DND-41 (cell line): ENCODE measurements around the gene CRYBA2.
A peak's percentile ranks its signal among the peaks of the same experiment; 100 is the strongest.

Experiments used
- ATAC-seq: fragments of 200-7000 bp; cut with Tn5 transposase; 3 replicates; pipeline ENCODE4 v1.9.1; 2021; ENCODE audit warnings: low read depth; ENCODE audit not compliant: insufficient read depth
- DNase-seq: peaks from one replicate; pipeline ENCODE4 v3.0.0-alpha.2; 2020
- H2AFZ ChIP-seq: 2 replicates; pipeline ENCODE4 v1.6.0; 2012; ENCODE audit warnings: low read depth, low read length
- H3K27ac ChIP-seq: 2 replicates; pipeline ENCODE4 v1.5.1; 2012; ENCODE audit warnings: low read length, inconsistent platforms
- H3K27me3 ChIP-seq: fragments of 200-600 bp; sonication (generic); 2 replicates; pipeline ENCODE4 v1.6.0; 2012; ENCODE audit warnings: low read length, mild to moderate bottlenecking, inconsistent platforms; ENCODE audit not compliant: insufficient read depth, poor library complexity
- H3K36me3 ChIP-seq: 2 replicates; pipeline ENCODE4 v1.5.1; 2012; ENCODE audit warnings: low read length, inconsistent platforms; ENCODE audit not compliant: insufficient read depth
- H3K4me1 ChIP-seq: 2 replicates; pipeline ENCODE4 v1.5.1; 2012; ENCODE audit warnings: mild to moderate bottlenecking, low read length; ENCODE audit not compliant: insufficient read depth
- H3K4me2 ChIP-seq: 2 replicates; pipeline ENCODE4 v1.6.0; 2012; ENCODE audit warnings: mild to moderate bottlenecking, moderate library complexity, low read length, inconsistent platforms; ENCODE audit not compliant: insufficient read depth
- H3K4me3 ChIP-seq, 2 experiments: fragments of 200-600 bp in 1 of 2; shearing (Covaris generic) in 1 of 2; 2 replicates each; pipeline ENCODE4 v1.5.1; 2012 to 2016; ENCODE audit warnings: inconsistent platforms in 2 of 2, low read length in 2 of 2, mild to moderate bottlenecking in 2 of 2, low read depth in 1 of 2, moderate library complexity in 1 of 2
- H3K79me2 ChIP-seq: 2 replicates; pipeline ENCODE4 v1.6.0; 2012; ENCODE audit warnings: low read length, inconsistent platforms; ENCODE audit not compliant: insufficient read depth
- H3K9ac ChIP-seq: 2 replicates; pipeline ENCODE4 v1.6.0; 2012; ENCODE audit warnings: low read depth, mild to moderate bottlenecking, inconsistent platforms, low read length, moderate library complexity
- H3K9me3 ChIP-seq: 2 replicates; pipeline ENCODE4 v1.5.1; 2012; ENCODE audit warnings: low read length, moderate library complexity, mild to moderate bottlenecking, inconsistent platforms; ENCODE audit not compliant: insufficient read depth, severe bottlenecking
- H4K20me1 ChIP-seq: 2 replicates; pipeline ENCODE4 v1.6.0; 2012; ENCODE audit warnings: low read length; ENCODE audit not compliant: insufficient read depth
- CTCF ChIP-seq: IDR thresholded peaks from 2 replicates; pipeline ENCODE4 v1.5.1; 2012; ENCODE audit warnings: borderline replicate concordance, low read length, moderate library complexity, mild to moderate bottlenecking; ENCODE audit not compliant: poor library complexity, severe bottlenecking; ENCODE audit errors: extremely low read depth
- EZH2 ChIP-seq: IDR thresholded peaks from 3 replicates; pipeline ENCODE4 v1.6.1; 2012; ENCODE audit warnings: borderline replicate concordance, low read depth, mild to moderate bottlenecking, moderate library complexity, low read length, inconsistent platforms; ENCODE audit not compliant: severe bottlenecking

Gene CRYBA2

DNA sequence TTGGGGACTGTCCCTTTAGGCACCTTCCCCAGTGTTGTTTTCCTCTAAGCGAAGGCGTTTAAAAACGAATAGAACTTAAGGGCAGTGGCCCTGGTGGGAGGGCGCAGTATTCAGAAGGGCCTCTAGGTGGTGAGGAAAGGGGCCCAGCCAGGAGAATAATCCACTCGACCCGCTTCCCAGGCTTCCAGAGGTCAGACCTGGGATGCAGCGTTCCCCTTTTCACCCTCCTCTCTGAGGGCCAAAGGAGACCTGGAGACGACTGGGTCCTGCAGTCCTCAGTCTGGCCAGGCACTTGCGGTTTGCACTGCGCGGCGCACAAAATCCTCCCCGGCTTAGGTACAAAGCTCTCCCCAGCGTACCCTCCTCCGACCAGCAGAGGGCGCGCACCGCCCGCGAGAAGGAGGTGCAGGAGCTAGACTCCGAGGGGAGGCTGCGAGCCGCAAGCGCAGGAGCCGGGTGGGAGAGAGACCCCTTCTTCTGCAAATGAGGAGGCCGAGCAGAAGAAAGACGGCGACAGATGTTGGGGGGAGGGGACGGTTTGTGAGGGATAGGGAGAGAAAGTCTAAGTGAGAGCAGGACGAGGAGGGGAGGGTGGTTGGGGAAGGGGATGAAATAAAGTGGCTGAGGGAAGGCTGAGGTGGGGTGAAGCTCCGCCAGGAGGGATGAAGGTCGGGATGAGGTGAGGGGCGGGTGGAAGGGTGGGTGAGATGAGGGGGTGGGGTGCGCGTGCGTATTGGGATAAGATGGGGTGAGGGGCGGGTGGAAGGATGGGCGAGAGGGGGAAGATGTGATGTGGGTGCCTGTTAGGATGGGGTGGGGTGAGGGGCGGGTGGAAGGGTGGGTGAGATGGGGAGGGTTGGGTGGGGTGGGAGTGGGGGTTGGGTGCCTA lies 13.1 kb downstream of the CRYBA2 start:
- Histone ChIP-seq H3K36me3 (no peaks in the 10 kb centered on the region), H3K9ac (no peak overlapping the region), H3K4me3 (peak overlapping the region in 1 of 2 experiments; percentile 48; a peak in 1 of 4 replicates), H3K9me3 (no peaks in the 10 kb centered on the region), H2AFZ (peak overlapping the region; percentile 72), H3K4me1 (peaks cover 8% of the 10 kb centered on the region), H3K27me3 (peaks cover 25% of the 10 kb centered on the region), H3K4me2 (peak overlapping the region; percentile 77), H3K79me2 (no peaks in the 10 kb centered on the region), H3K27ac (no peak overlapping the region), H4K20me1 (peaks cover 14% of the 10 kb centered on the region)
- TF ChIP-seq CTCF, result peak; percentile 94
- TF ChIP-seq EZH2, result no peak
- DNase-seq (peak; percentile 82), ATAC-seq (peak; percentile 98)

DNA sequence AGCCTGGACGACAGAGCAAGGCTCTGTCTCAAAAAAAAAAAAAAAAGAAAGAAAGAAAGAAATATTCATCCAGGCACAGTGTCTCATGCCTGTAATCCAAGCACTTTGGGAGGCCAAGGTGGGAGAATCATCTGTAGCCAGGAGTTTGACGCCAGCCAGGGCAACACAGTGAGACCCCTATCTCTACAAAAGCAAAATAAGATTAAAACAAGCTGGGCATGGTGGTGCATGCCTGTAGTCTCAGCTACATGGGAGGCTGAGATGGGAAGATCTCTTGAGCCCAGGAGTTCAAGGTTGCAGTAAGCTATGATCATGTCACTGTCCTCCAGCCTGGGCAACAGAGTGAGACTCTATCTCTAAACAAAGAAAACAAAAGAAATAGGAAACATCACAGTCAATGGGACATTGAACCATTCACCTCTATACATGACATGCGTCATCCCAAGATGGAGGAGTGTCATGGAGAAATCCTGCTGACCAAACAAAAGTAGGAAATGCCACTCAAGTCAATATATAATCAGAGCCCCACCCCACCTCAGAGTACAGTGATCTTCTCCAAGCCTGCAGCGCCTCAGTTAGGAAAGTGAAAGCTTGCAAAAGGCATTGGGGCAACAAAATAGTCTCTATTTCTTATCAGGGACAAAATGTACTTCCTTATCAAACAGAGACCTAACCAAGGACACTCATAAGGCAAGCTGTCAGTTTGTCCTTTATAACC lies 18.0 kb downstream of the CRYBA2 start:
- no peak for DNase-seq
- H3K4me2 ChIP-seq, result no peak overlapping the region
- peaks cover 11% of the 10 kb centered on the region for H3K27me3 ChIP-seq

DNA sequence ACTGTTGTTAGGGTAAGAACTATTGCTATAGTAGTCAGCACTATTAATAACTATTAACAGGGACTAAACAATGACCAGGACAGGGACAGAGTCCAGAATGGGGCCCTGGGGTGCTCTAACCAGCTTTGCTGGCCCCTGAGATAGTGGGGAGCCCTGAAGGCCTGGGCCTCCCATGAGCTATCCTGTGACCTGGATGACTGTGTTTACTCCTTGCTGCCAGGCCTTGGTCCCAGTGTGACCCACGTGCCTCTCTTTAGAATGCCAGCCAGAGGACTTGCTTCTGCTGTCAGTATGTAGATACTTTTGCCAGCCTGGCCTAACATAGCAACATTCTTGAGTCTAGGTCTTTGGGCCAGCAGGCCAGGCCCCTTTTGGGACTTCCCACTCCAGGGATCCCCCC lies 22.3 kb downstream of the CRYBA2 start:
- no peak for TF ChIP-seq CTCF
- no peak for TF ChIP-seq EZH2
- H3K9ac ChIP-seq, result no peak overlapping the region
- no peak for ATAC-seq

More for the DNA sequence above, 18.0 kb downstream of the CRYBA2 start:
- H3K36me3 ChIP-seq, result no peaks in the 10 kb centered on the region
- H3K9me3 ChIP-seq, result no peaks in the 10 kb centered on the region
- peaks cover 8% of the 10 kb centered on the region for H3K4me1 ChIP-seq
- TF ChIP-seq CTCF, result no peak
- no peak for TF ChIP-seq EZH2
- no peak overlapping the region for H3K9ac ChIP-seq
- no peak overlapping the region for H3K4me3 ChIP-seq
- H4K20me1 ChIP-seq, result peaks cover 6% of the 10 kb centered on the region; the same call in 1 of the 2 replicates
- H3K27ac ChIP-seq, result no peak overlapping the region
- H2AFZ ChIP-seq, result no peak overlapping the region
- H3K79me2 ChIP-seq, result no peaks in the 10 kb centered on the region
- no peak for ATAC-seq

More for the DNA sequence above, 22.3 kb downstream of the CRYBA2 start:
- H3K36me3 ChIP-seq, result no peaks in the 10 kb centered on the region
- H3K27ac ChIP-seq, result no peak overlapping the region
- peaks cover 11% of the 10 kb centered on the region for H3K27me3 ChIP-seq
- no peak overlapping the region for H3K4me2 ChIP-seq
- H4K20me1 ChIP-seq, result peaks cover 2% of the 10 kb centered on the region; the same call in 1 of the 2 replicates
- H3K4me3 ChIP-seq, result no peak overlapping the region
- H2AFZ ChIP-seq, result no peak overlapping the region
- no peaks in the 10 kb centered on the region for H3K4me1 ChIP-seq
- DNase-seq, result no peak
- no peaks in the 10 kb centered on the region for H3K79me2 ChIP-seq
- H3K9me3 ChIP-seq, result no peaks in the 10 kb centered on the region
